RWPE2 (cell line): ENCODE data around the gene ZNF492.

Source experiments
- ATAC-seq: fragments of 200-7000 bp; cut with Tn5 transposase; 3 replicates; pipeline ENCODE4 v1.9.1; 2021; ENCODE audit warnings: low read depth
- DNase-seq: peaks from one replicate; pipeline ENCODE4 v3.0.0-alpha.2; 2020; ENCODE audit warnings: low spot score
- H3K27ac ChIP-seq: fragments of 450-650 bp; 2 replicates; pipeline ENCODE4 v1.5.1; 2017; ENCODE audit warnings: mild to moderate bottlenecking; ENCODE audit not compliant: poor library complexity, severe bottlenecking
- H3K27me3 ChIP-seq: fragments of 250-450 bp; sonication (Bioruptor Pico); 2 replicates; pipeline ENCODE4 v1.5.1; 2021; ENCODE audit warnings: mild to moderate bottlenecking, moderate library complexity; ENCODE audit not compliant: insufficient read depth, poor library complexity, severe bottlenecking
- H3K36me3 ChIP-seq: fragments of 250-450 bp; sonication (Bioruptor Pico); 2 replicates; pipeline ENCODE4 v1.5.1; 2020; ENCODE audit warnings: low read depth, mild to moderate bottlenecking, moderate library complexity
- H3K4me1 ChIP-seq: fragments of 250-450 bp; sonication (Bioruptor Pico); 2 replicates; pipeline ENCODE4 v1.5.1; 2021; ENCODE audit warnings: mild to moderate bottlenecking, moderate library complexity; ENCODE audit not compliant: insufficient read depth, poor library complexity, severe bottlenecking
- H3K4me3 ChIP-seq: fragments of 250-450 bp; sonication (Bioruptor Pico); 2 replicates; pipeline ENCODE4 v1.5.1; 2021; ENCODE audit warnings: mild to moderate bottlenecking, moderate library complexity; ENCODE audit not compliant: severe bottlenecking
- H3K9me3 ChIP-seq: fragments of 250-450 bp; sonication (Bioruptor Pico); 2 replicates; pipeline ENCODE4 v1.5.1; 2021; ENCODE audit warnings: mild to moderate bottlenecking, moderate library complexity; ENCODE audit not compliant: severe bottlenecking
- CTCF ChIP-seq: fragments of 450-650 bp; IDR thresholded peaks from one replicate; pipeline ENCODE4 v1.5.1; 2017; ENCODE audit warnings: mild to moderate bottlenecking, moderate library complexity; ENCODE audit not compliant: poor library complexity, severe bottlenecking

ZNF492 gene

GRCh38 chr19:22606212-22606553 is 27.9 kb upstream of the ZNF492 start:
- ATAC-seq (no peak), DNase-seq (no peak)
- no peak for TF ChIP-seq CTCF
- H3K4me3 ChIP-seq: no peak overlapping the region
- no peaks in the 10 kb centered on the region for H3K36me3 ChIP-seq
- H3K9me3 ChIP-seq: peaks cover 5% of the 10 kb centered on the region
- no peak overlapping the region for H3K27ac ChIP-seq
- no peaks in the 10 kb centered on the region for H3K27me3 ChIP-seq
- H3K4me1 ChIP-seq: no peaks in the 10 kb centered on the region

- H3K4me1 ChIP-seq: no peaks in the 10 kb centered on the region
- DNase-seq (no peak), ATAC-seq (no peak)
- no peak overlapping the region for H3K4me3 ChIP-seq
- H3K36me3 ChIP-seq: no peaks in the 10 kb centered on the region
- TF ChIP-seq CTCF: no peak
- H3K27ac ChIP-seq: no peak overlapping the region
- peaks cover 5% of the 10 kb centered on the region for H3K9me3 ChIP-seq
- no peaks in the 10 kb centered on the region for H3K27me3 ChIP-seq
Observed at GRCh38 chr19:22606954-22607652, 27.0 kb upstream of the ZNF492 start.

DNA sequence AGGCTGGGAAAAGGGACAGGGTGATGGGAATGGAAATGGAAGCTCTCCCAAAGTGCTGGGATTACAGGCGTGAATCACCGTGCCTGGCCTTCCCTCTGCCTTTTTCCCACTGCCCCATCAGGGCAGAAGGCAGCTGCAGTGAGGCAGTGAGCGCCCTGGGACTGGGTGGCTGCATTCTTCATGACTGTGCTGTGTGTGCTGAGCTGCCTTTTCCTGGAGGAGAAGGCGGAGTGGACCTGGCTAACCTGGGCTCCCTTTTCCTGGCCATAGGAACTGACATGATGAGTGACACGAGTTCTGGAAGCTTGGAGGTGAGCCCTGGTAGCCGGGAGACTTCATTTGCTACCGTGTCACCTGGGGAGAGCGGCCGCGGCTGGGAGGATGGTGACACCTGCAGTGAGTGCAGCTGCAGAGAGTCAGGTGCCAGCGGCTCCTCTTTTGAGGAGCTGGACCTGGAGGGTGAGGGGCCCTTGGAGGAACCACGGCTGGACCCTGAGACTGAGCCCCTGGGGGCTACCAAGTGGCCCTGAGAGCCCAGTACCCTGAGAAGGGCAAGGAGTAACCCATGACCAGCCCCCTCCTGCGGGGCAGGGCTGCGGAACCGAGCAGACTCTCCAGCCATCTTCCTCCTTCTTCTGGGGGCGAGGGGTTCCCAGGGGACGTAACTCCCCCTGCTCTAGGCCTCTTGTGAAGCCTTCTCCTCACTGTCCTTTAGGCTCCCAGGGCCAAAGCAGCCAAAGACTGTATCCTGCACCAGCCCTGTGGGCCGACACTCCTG is 26.3 kb upstream of the ZNF492 start:
- H3K27ac ChIP-seq: no peak overlapping the region
- TF ChIP-seq CTCF: no peak
- peaks cover 5% of the 10 kb centered on the region for H3K9me3 ChIP-seq
- H3K4me1 ChIP-seq: no peaks in the 10 kb centered on the region
- DNase-seq (no peak), ATAC-seq (no peak)
- H3K27me3 ChIP-seq: no peaks in the 10 kb centered on the region
- H3K4me3 ChIP-seq: no peak overlapping the region
- no peaks in the 10 kb centered on the region for H3K36me3 ChIP-seq

DNA sequence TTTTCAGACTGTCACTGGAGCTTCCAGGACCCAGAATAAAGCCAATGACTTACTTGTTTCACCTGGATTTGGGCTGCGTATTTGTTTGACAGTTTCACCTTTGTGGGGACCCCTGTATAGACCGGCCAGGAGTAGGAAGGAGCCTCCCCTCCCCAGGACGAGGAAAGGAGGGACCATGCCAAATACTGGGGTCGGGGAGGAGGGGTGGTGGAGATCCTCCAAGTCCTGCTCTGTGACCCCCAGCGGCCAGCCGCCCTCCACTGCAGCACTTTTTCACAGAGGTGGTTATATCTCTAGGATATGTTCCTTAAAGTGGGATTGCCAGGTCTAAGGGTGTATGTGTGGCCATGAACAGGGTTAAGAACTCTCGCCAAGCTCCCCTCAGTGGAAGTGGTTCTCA is 25.7 kb upstream of the ZNF492 start:
- H3K4me3 ChIP-seq: no peak overlapping the region
- H3K27me3 ChIP-seq: no peaks in the 10 kb centered on the region
- DNase-seq (no peak), ATAC-seq (no peak)
- H3K36me3 ChIP-seq: no peaks in the 10 kb centered on the region
- H3K4me1 ChIP-seq: no peaks in the 10 kb centered on the region
- TF ChIP-seq CTCF: no peak
- H3K9me3 ChIP-seq: peaks cover 5% of the 10 kb centered on the region
- no peak overlapping the region for H3K27ac ChIP-seq

GRCh38 chr19:22609630-22610029 is 24.5 kb upstream of the ZNF492 start:
- TF ChIP-seq CTCF: no peak
- Histone ChIP-seq H3K4me3 (no peak overlapping the region), H3K36me3 (no peaks in the 10 kb centered on the region), H3K27ac (no peak overlapping the region), H3K4me1 (no peaks in the 10 kb centered on the region), H3K9me3 (peaks cover 5% of the 10 kb centered on the region), H3K27me3 (no peaks in the 10 kb centered on the region)
- DNase-seq: no peak
- no peak for ATAC-seq
